ENCODE measurements around the gene MYO18B. TPM values are rescaled to one million over a fixed set of nuclear protein-coding genes. Genes with fewer than 3 reads are reported as not detected.

Gene MYO18B
- polyA plus RNA-seq, 3 donors: not detected

DNA sequence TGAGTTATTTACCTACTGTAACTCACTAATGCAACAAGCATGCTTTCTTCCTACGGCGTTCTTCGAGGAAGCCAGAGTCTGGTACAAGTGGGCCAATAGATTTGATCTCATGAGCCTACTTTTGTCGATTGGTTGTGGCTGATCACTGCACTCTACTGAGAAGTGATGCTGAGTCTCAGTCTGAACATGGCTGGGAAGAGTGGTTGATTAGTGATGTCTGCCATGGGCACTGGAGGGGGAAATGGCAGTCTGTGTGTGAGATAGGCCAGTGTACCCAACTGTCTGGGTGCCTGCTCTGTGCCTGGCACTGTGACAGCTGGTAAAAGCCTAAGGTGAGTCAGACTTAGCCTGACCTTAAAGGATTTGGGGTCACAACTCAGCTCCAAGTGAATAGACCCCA lies 28.3 kb downstream of the MYO18B start:
- Mint-ChIP-seq H3K4me3 (no peak overlapping the region), H3K27me3 (ENCODE audit: low read depth in 3 of 3) (peaks cover 4 to 11% (median 10%) of the 10 kb centered on the region in 3 donors), H3K9me3 (peaks cover 9 to 19% (median 16%) of the 10 kb centered on the region in 7 donors), H3K4me1 (peaks cover 2% of the 10 kb centered on the region), H3K36me3 (no peaks in the 10 kb centered on the region), H3K27ac (no peak overlapping the region)
- no peaks in the 10 kb centered on the region for H3K36me3 ChIP-seq (replicated peaks in 1 of 2; ENCODE audit: control insufficient read depth in 1 of 2, insufficient read depth in 2 of 2, low read length in 2 of 2)
- H3K4me1 ChIP-seq (ENCODE audit: control insufficient read depth in 1 of 2, insufficient read depth in 2 of 2, low read length in 2 of 2): no peaks in the 10 kb centered on the region
- no peak overlapping the region for H3K4me3 ChIP-seq (replicated peaks in 1 of 3; ENCODE audit: low read depth in 2 of 3, low read length in 3 of 3)
- H3K4me2 ChIP-seq (replicated peaks; ENCODE audit: extremely low read depth, low read length, poor library complexity, severe bottlenecking): no peak overlapping the region
- TF ChIP-seq, protein P1, sequence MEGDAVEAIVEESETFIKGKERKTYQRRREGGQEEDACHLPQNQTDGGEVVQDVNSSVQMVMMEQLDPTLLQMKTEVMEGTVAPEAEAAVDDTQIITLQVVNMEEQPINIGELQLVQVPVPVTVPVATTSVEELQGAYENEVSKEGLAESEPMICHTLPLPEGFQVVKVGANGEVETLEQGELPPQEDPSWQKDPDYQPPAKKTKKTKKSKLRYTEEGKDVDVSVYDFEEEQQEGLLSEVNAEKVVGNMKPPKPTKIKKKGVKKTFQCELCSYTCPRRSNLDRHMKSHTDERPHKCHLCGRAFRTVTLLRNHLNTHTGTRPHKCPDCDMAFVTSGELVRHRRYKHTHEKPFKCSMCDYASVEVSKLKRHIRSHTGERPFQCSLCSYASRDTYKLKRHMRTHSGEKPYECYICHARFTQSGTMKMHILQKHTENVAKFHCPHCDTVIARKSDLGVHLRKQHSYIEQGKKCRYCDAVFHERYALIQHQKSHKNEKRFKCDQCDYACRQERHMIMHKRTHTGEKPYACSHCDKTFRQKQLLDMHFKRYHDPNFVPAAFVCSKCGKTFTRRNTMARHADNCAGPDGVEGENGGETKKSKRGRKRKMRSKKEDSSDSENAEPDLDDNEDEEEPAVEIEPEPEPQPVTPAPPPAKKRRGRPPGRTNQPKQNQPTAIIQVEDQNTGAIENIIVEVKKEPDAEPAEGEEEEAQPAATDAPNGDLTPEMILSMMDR (IDR thresholded peaks at IDR 0.05): no peak
- no peak overlapping the region for H3K9ac ChIP-seq (ENCODE audit: insufficient read depth, low read length, poor library complexity, severe bottlenecking)
- intact Hi-C loops (cut with micrococcal nuclease): no loop called here
- no peaks in the 10 kb centered on the region for H3K79me2 ChIP-seq (ENCODE audit: insufficient read depth, low read length)
- peaks cover 0 to 4% of the 10 kb centered on the region in 2 donors for H3K27me3 ChIP-seq (ENCODE audit: control insufficient read depth in 2 of 2, insufficient read depth in 2 of 2, low read length in 2 of 2)
- no peak overlapping the region for H2AFZ ChIP-seq (ENCODE audit: insufficient read depth, low read depth, low read length, poor library complexity, severe bottlenecking)
- WGBS (ENCODE audit: insufficient coverage): no CpG with 5 or more reads among the region's 4 CpGs
- H3K27ac ChIP-seq (ENCODE audit: low read depth in 1 of 2, low read length in 2 of 2): no peak overlapping the region
- H4K20me1 ChIP-seq (ENCODE audit: insufficient read depth, low read length): no peaks in the 10 kb centered on the region
- DNase-seq: no peak
- H3K9me3 ChIP-seq (replicated peaks in 1 of 2; ENCODE audit: control insufficient read depth in 1 of 2, insufficient read depth in 1 of 2, low read length in 2 of 2): peaks cover 11 to 18% of the 10 kb centered on the region in 2 donors

DNA sequence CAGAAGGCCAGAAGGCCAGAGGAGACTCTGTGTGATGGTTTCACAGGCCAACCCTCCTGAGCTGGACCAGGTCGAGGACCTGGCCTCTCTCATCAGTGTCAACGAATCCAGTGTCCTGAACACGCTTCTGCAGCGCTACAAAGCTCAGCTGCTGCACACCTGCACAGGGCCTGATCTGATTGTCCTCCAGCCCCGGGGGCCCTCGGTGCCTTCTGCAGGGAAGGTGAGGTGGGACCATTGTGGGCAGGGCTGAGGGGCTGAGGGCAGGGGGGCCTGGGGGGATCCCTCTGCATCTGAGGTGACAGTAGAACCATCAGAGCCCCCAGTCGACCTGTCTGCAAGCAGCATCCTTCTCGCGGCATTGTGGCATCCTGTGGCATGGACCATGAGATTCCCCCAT lies 30.3 kb downstream of the MYO18B start:
- Histone ChIP-seq H3K4me2 (replicated peaks; ENCODE audit: extremely low read depth, low read length, poor library complexity, severe bottlenecking) (no peak overlapping the region), H3K79me2 (ENCODE audit: insufficient read depth, low read length) (no peaks in the 10 kb centered on the region), H2AFZ (ENCODE audit: insufficient read depth, low read depth, low read length, poor library complexity, severe bottlenecking) (no peak overlapping the region), H3K27me3 (ENCODE audit: control insufficient read depth in 2 of 2, insufficient read depth in 2 of 2, low read length in 2 of 2) (peaks cover 0 to 4% of the 10 kb centered on the region in 2 donors), H3K4me3 (replicated peaks in 1 of 3; ENCODE audit: low read depth in 2 of 3, low read length in 3 of 3) (no peak overlapping the region), H3K9ac (ENCODE audit: insufficient read depth, low read length, poor library complexity, severe bottlenecking) (no peak overlapping the region), H3K36me3 (replicated peaks in 1 of 2; ENCODE audit: control insufficient read depth in 1 of 2, insufficient read depth in 2 of 2, low read length in 2 of 2) (no peaks in the 10 kb centered on the region), H3K4me1 (ENCODE audit: control insufficient read depth in 1 of 2, insufficient read depth in 2 of 2, low read length in 2 of 2) (no peaks in the 10 kb centered on the region), H3K9me3 (replicated peaks in 1 of 2; ENCODE audit: control insufficient read depth in 1 of 2, insufficient read depth in 1 of 2, low read length in 2 of 2) (peaks cover 0 to 2% of the 10 kb centered on the region in 2 donors), H4K20me1 (ENCODE audit: insufficient read depth, low read length) (no peaks in the 10 kb centered on the region), H3K27ac (ENCODE audit: low read depth in 1 of 2, low read length in 2 of 2) (no peak overlapping the region)
- H3K27me3 Mint-ChIP-seq (ENCODE audit: low read depth in 3 of 3): peaks cover 3 to 11% (median 10%) of the 10 kb centered on the region in 3 donors
- H3K9me3 Mint-ChIP-seq: peaks cover 0 to 2% (median under 1%) of the 10 kb centered on the region in 7 donors
- no peak for DNase-seq
- no peak overlapping the region for H3K27ac Mint-ChIP-seq
- intact Hi-C loops (cut with micrococcal nuclease): loop anchor here in 1 of 2 donors (2.0 kb wide), 1 partner anchor 309 kb away; no protein-coding TSS in a partner anchor
- no peaks in the 10 kb centered on the region for H3K36me3 Mint-ChIP-seq
- WGBS (ENCODE audit: insufficient coverage): 78% methylated on average over 4 of the region's 9 CpGs
- TF ChIP-seq, protein P1 (IDR thresholded peaks at IDR 0.05): no peak
- H3K4me3 Mint-ChIP-seq: no peak overlapping the region
- H3K4me1 Mint-ChIP-seq: peaks cover 2% of the 10 kb centered on the region
